Stimulated activated effector memory CD8-positive, alpha-beta T cell treated with anti-CD3 and anti-CD28 coated beads, Interleukin-12 subunit alpha, Interleukin-12 subunit beta, amount 100 ng/mL, for 72 hours (primary cell): ENCODE data around the gene PRR15L.
"Not testable (repeated sequence)": the region's sequence is repeated elsewhere in the genome, so short reads cannot be mapped to it uniquely, and the experiment has no call there.

Experiments
- ATAC-seq: fragments of 150-1000 bp; cut with Tn5 transposase; 2 replicates; pipeline ENCODE4 v1.10.0; 2021
- DNase-seq, 2 donors: peaks; one replicate each; pipeline ENCODE4 v3.0.0; 2021 to 2022; ENCODE audit warnings: low spot score in 2 of 2
- H3K27ac Mint-ChIP-seq: one replicate; pipeline ENCODE4 v1.8.0; 2022; ENCODE audit warnings: mild to moderate bottlenecking, mixed read lengths
- H3K36me3 Mint-ChIP-seq: one replicate; pipeline ENCODE4 v1.8.0; 2022; ENCODE audit warnings: mild to moderate bottlenecking, mixed read lengths
- H3K4me1 Mint-ChIP-seq: one replicate; pipeline ENCODE4 v1.8.0; 2022; ENCODE audit warnings: mixed read lengths
- H3K4me3 Mint-ChIP-seq: one replicate; pipeline ENCODE4 v1.8.0; 2022; ENCODE audit warnings: mild to moderate bottlenecking, mixed read lengths
- H3K9me3 Mint-ChIP-seq: one replicate; pipeline ENCODE4 v1.8.0; 2022; ENCODE audit warnings: mixed read lengths

PRR15L gene

GRCh38 chr17:47993964-47994363, 36.3 kb upstream of the PRR15L start:
- no peaks in the 10 kb centered on the region for H3K9me3 Mint-ChIP-seq
- no peak for ATAC-seq

GRCh38 chr17:47993031-47993564, 35.4 kb upstream of the PRR15L start:
- ATAC-seq, result no peak
- no peak overlapping the region for H3K27ac Mint-ChIP-seq

More at GRCh38 chr17:47993964-47994363, 36.3 kb upstream of the PRR15L start:
- no peaks in the 10 kb centered on the region for H3K36me3 Mint-ChIP-seq
- H3K4me1 Mint-ChIP-seq, result peaks cover 11% of the 10 kb centered on the region
- H3K4me3 Mint-ChIP-seq, result no peak overlapping the region
- no peak for DNase-seq
- H3K27ac Mint-ChIP-seq, result no peak overlapping the region

GRCh38 chr17:47992216-47992615, 34.5 kb upstream of the PRR15L start:
- no peak for ATAC-seq
- Mint-ChIP-seq H3K9me3 (no peaks in the 10 kb centered on the region), H3K27ac (no peak overlapping the region), H3K36me3 (no peaks in the 10 kb centered on the region), H3K4me3 (no peak overlapping the region), H3K4me1 (peaks cover 16% of the 10 kb centered on the region)
- DNase-seq, result no peak

More at GRCh38 chr17:47993031-47993564, 35.4 kb upstream of the PRR15L start:
- Mint-ChIP-seq H3K4me3 (no peak overlapping the region), H3K36me3 (no peaks in the 10 kb centered on the region), H3K9me3 (no peaks in the 10 kb centered on the region), H3K4me1 (peaks cover 16% of the 10 kb centered on the region)
- no peak for DNase-seq

- H3K36me3 Mint-ChIP-seq, result no peaks in the 10 kb centered on the region
- ATAC-seq (no peak), DNase-seq (no peak)
- no peak overlapping the region for H3K4me3 Mint-ChIP-seq
- peaks cover 16% of the 10 kb centered on the region for H3K4me1 Mint-ChIP-seq
- no peaks in the 10 kb centered on the region for H3K9me3 Mint-ChIP-seq
- H3K27ac Mint-ChIP-seq, result no peak overlapping the region
Measured at GRCh38 chr17:47990962-47991731, 33.5 kb upstream of the PRR15L start.

- DNase-seq, result no peak
- peaks cover 5% of the 10 kb centered on the region for H3K36me3 Mint-ChIP-seq
- no peaks in the 10 kb centered on the region for H3K9me3 Mint-ChIP-seq
- no peak overlapping the region for H3K4me3 Mint-ChIP-seq
- H3K27ac Mint-ChIP-seq, result no peak overlapping the region
- H3K4me1 Mint-ChIP-seq, result peaks cover 16% of the 10 kb centered on the region
- ATAC-seq, result no peak
Measured at GRCh38 chr17:47989700-47990099, 32.0 kb upstream of the PRR15L start.

GRCh38 chr17:47989159-47989558, 31.5 kb upstream of the PRR15L start:
- no peaks in the 10 kb centered on the region for H3K9me3 Mint-ChIP-seq
- peaks cover 16% of the 10 kb centered on the region for H3K4me1 Mint-ChIP-seq
- no peak overlapping the region for H3K27ac Mint-ChIP-seq

GRCh38 chr17:47988445-47988844, 30.8 kb upstream of the PRR15L start:
- H3K27ac Mint-ChIP-seq, H3K4me3 Mint-ChIP-seq, ATAC-seq, DNase-seq, H3K9me3 Mint-ChIP-seq: not testable (repeated sequence)
- H3K36me3 Mint-ChIP-seq, result peaks cover 17% of the 10 kb centered on the region
- peaks cover 16% of the 10 kb centered on the region for H3K4me1 Mint-ChIP-seq

More at GRCh38 chr17:47989159-47989558, 31.5 kb upstream of the PRR15L start:
- DNase-seq, result no peak
- peaks cover 10% of the 10 kb centered on the region for H3K36me3 Mint-ChIP-seq
- H3K4me3 Mint-ChIP-seq, result no peak overlapping the region
- no peak for ATAC-seq

- Mint-ChIP-seq H3K9me3 (no peaks in the 10 kb centered on the region), H3K36me3 (peaks cover 28% of the 10 kb centered on the region), H3K27ac (no peak overlapping the region), H3K4me1 (peaks cover 24% of the 10 kb centered on the region), H3K4me3 (no peak overlapping the region)
- DNase-seq (no peak), ATAC-seq (no peak)
Measured at GRCh38 chr17:47987240-47987835, 29.7 kb upstream of the PRR15L start.

- ATAC-seq (no peak), DNase-seq (no peak)
- Mint-ChIP-seq H3K4me3 (no peak overlapping the region), H3K9me3 (no peaks in the 10 kb centered on the region), H3K36me3 (peaks cover 37% of the 10 kb centered on the region), H3K27ac (no peak overlapping the region), H3K4me1 (peaks cover 31% of the 10 kb centered on the region)
Measured at GRCh38 chr17:47986520-47986919, 28.8 kb upstream of the PRR15L start.

- peaks cover 35% of the 10 kb centered on the region for H3K4me1 Mint-ChIP-seq
- H3K4me3 Mint-ChIP-seq, result no peak overlapping the region
Measured at GRCh38 chr17:47983492-47984223, 26.0 kb upstream of the PRR15L start.

GRCh38 chr17:47982645-47983390, 25.1 kb upstream of the PRR15L start:
- H3K9me3 Mint-ChIP-seq, result no peaks in the 10 kb centered on the region
- no peak overlapping the region for H3K27ac Mint-ChIP-seq
- ATAC-seq, result no peak
- no peak overlapping the region for H3K4me3 Mint-ChIP-seq
- H3K36me3 Mint-ChIP-seq, result peaks cover 72% of the 10 kb centered on the region
- peaks cover 33% of the 10 kb centered on the region for H3K4me1 Mint-ChIP-seq
- no peak for DNase-seq

More at GRCh38 chr17:47983492-47984223, 26.0 kb upstream of the PRR15L start:
- Mint-ChIP-seq H3K36me3 (peaks cover 64% of the 10 kb centered on the region), H3K27ac (no peak overlapping the region), H3K9me3 (no peaks in the 10 kb centered on the region)
- DNase-seq (no peak), ATAC-seq (no peak)

GRCh38 chr17:47982091-47982617, 24.5 kb upstream of the PRR15L start:
- no peak overlapping the region for H3K27ac Mint-ChIP-seq
- H3K9me3 Mint-ChIP-seq, result no peaks in the 10 kb centered on the region
- no peak for DNase-seq
- peaks cover 33% of the 10 kb centered on the region for H3K4me1 Mint-ChIP-seq
- H3K4me3 Mint-ChIP-seq, result no peak overlapping the region
- no peak for ATAC-seq
- peaks cover 79% of the 10 kb centered on the region for H3K36me3 Mint-ChIP-seq

- no peak for DNase-seq
- H3K4me1 Mint-ChIP-seq, result peaks cover 33% of the 10 kb centered on the region
Measured at GRCh38 chr17:47981462-47981861, 23.8 kb upstream of the PRR15L start.

GRCh38 chr17:47980541-47980940, 22.9 kb upstream of the PRR15L start:
- Mint-ChIP-seq H3K9me3 (no peaks in the 10 kb centered on the region), H3K4me3 (no peak overlapping the region), H3K36me3 (peaks cover 95% of the 10 kb centered on the region)

More at GRCh38 chr17:47981462-47981861, 23.8 kb upstream of the PRR15L start:
- peak overlapping the region; percentile 56 for H3K27ac Mint-ChIP-seq
- no peak overlapping the region for H3K4me3 Mint-ChIP-seq
- no peaks in the 10 kb centered on the region for H3K9me3 Mint-ChIP-seq
- H3K36me3 Mint-ChIP-seq, result peaks cover 86% of the 10 kb centered on the region
- ATAC-seq, result peak; percentile 38

More at GRCh38 chr17:47980541-47980940, 22.9 kb upstream of the PRR15L start:
- ATAC-seq, result no peak
- H3K27ac Mint-ChIP-seq, result peak overlapping the region; percentile 56
- H3K4me1 Mint-ChIP-seq, result peaks cover 33% of the 10 kb centered on the region
- DNase-seq, result no peak
